Suprapubic skin (tissue), 3 donors: ENCODE results near the gene GPR50.

Source experiments
- CTCF ChIP-seq, 2 donors: fragments of 200-600 bp in 1 of 2; fragments of 450-650 bp in 1 of 2; sonication (generic) in 1 of 2; IDR thresholded peaks; one replicate each; pipeline ENCODE4 v1.5.1; 2016 to 2019; ENCODE audit warnings: antibody characterized with exemption in 2 of 2, mild to moderate bottlenecking in 1 of 2, moderate library complexity in 1 of 2
- POLR2AphosphoS5 ChIP-seq, 3 donors: sonication (generic); formaldehyde crosslinking; IDR thresholded peaks; one replicate each; pipeline ENCODE4 v1.6.1; 2017; ENCODE audit warnings: antibody characterized with exemption in 3 of 3

- TF ChIP-seq CTCF (IDR thresholded peaks at IDR 0.05), result no peak
- TF ChIP-seq POLR2AphosphoS5 (IDR thresholded peaks at IDR 0.05), result no peak
Measured at GRCh38 chrX:151153667-151154066, 22.7 kb upstream of the GPR50 start.
